Gastroesophageal sphincter (tissue), 3 donors: ENCODE data around the gene GUCA2A.

Experiments used
- POLR2AphosphoS5 ChIP-seq: sonication (generic); formaldehyde crosslinking; IDR thresholded peaks from one replicate; pipeline ENCODE4 v1.6.1; 2017; ENCODE audit warnings: antibody characterized with exemption
- TF ChIP-seq, protein P1 (sequence below), 4 experiments: fragments of 200-600 bp in 2 of 4; fragments of 450-650 bp in 2 of 4; sonication (generic) in 1 of 4; IDR thresholded peaks; one replicate each; pipeline ENCODE4 v1.5.1; 2017 to 2019; ENCODE audit warnings: antibody characterized with exemption in 4 of 4, mild to moderate bottlenecking in 2 of 4, moderate library complexity in 2 of 4

DNA sequence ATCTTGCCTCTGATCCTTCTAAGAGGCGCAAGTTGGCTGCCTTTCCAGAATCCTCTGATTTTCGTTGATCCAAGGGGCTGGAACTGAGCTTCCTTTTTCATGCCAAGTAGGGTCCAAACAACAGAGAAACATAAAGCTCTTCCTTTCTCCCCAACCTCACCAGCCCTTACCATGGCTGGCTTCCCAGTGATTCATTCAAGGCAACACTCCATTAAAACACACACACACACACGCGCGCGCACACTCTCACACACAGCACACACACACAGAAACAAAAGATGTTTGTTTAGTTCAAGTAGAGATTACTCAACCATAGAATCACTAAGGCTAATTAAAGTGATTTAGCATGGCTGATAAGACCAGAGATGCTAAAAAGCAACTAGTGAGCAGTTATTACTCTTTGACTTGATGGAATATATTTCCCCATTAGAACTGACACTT is 13.0 kb upstream of the GUCA2A start:
- TF ChIP-seq, protein P1, sequence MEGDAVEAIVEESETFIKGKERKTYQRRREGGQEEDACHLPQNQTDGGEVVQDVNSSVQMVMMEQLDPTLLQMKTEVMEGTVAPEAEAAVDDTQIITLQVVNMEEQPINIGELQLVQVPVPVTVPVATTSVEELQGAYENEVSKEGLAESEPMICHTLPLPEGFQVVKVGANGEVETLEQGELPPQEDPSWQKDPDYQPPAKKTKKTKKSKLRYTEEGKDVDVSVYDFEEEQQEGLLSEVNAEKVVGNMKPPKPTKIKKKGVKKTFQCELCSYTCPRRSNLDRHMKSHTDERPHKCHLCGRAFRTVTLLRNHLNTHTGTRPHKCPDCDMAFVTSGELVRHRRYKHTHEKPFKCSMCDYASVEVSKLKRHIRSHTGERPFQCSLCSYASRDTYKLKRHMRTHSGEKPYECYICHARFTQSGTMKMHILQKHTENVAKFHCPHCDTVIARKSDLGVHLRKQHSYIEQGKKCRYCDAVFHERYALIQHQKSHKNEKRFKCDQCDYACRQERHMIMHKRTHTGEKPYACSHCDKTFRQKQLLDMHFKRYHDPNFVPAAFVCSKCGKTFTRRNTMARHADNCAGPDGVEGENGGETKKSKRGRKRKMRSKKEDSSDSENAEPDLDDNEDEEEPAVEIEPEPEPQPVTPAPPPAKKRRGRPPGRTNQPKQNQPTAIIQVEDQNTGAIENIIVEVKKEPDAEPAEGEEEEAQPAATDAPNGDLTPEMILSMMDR (IDR thresholded peaks at IDR 0.05): no peak
- no peak for TF ChIP-seq POLR2AphosphoS5
